GM12872 (cell line): ENCODE measurements around the gene KDSR.

ENCODE experiments used
- CTCF ChIP-seq: IDR thresholded peaks from 3 replicates; pipeline ENCODE4 v1.5.1; 2011; ENCODE audit warnings: low read depth, mild to moderate bottlenecking, low read length, moderate library complexity; ENCODE audit not compliant: insufficient read depth

KDSR gene

GRCh38 chr18:63378919-63379638 lies 12.1 kb upstream of the KDSR start:
- TF ChIP-seq CTCF = no peak

GRCh38 chr18:63377275-63377980 lies 10.4 kb upstream of the KDSR start:
- TF ChIP-seq CTCF = no peak

- TF ChIP-seq CTCF = no peak
Observed at GRCh38 chr18:63376538-63376937, 9.5 kb upstream of the KDSR start.

GRCh38 chr18:63374540-63374939 lies 7.5 kb upstream of the KDSR start:
- TF ChIP-seq CTCF = no peak

DNA sequence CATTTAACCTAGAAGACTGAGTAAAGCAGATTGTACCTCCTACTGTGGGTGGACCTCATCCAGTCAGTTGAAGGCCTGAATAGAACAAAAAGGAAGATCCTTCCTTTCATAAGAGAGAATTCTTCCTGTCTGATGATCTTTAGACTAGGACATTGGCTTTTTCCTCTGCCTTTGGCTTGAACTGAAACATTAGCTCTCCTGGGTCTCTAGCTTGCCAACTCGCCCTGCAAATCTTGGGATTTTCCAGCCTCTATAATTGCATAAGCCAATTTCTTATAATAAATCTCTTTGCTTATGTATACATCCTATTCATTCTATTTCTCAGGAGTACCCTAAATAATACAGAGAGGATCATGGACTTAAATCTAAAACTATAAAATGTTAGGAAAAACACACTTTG lies 6.2 kb upstream of the KDSR start:
- TF ChIP-seq CTCF = no peak

- no peak for TF ChIP-seq CTCF
Observed at GRCh38 chr18:63368611-63369010, 1.6 kb upstream of the KDSR start.

GRCh38 chr18:63366213-63367052 lies 573 bp downstream of the KDSR start:
- no peak for TF ChIP-seq CTCF
